ENCODE measurements around the gene SLC25A2. TPM values are rescaled to one million over a fixed set of nuclear protein-coding genes. Genes with fewer than 3 reads are reported as not detected.

The SLC25A2 gene
- total RNA-seq, 1 experiment from 2014 or later, result 0.42 TPM

- no peaks in the 10 kb centered on the region for H3K27me3 ChIP-seq (ENCODE audit: insufficient read depth, low read length)
- POLR2A ChIA-PET, result no interaction called here
- H3K27ac ChIP-seq (ENCODE audit: low read depth, low read length), result no peak overlapping the region
- H3K4me3 ChIP-seq (replicated peaks in 1 of 2; ENCODE audit: low read depth in 1 of 2, low read length in 2 of 2), result no peak overlapping the region
- no peaks in the 10 kb centered on the region for H3K9me2 ChIP-seq (ENCODE audit: insufficient read depth)
- RAD21 ChIA-PET (ENCODE audit: low non-redundant PET in 1 of 2, low total read pairs in 2 of 2, uncharacterized antibody in 2 of 2, unreplicated experiment in 2 of 2), result no interaction called here
- H3K4me1 ChIP-seq (ENCODE audit: control insufficient read depth in 1 of 2, insufficient read depth in 2 of 2, low read length in 2 of 2), result peaks cover 0 to 2% of the 10 kb centered on the region in 2 experiments; a peak in 1 of 4 replicates
- TF ChIP-seq YY1 (IDR thresholded peaks at IDR 0.05; ENCODE audit: extremely low read depth, insufficient replicate concordance, low read depth, low read length), result no peak
- no peak for TF ChIP-seq ZNF274 (IDR thresholded peaks at IDR 0.05; ENCODE audit: low read depth, low read length)
- TF ChIP-seq POLR2AphosphoS5 (IDR thresholded peaks at IDR 0.05; ENCODE audit: low read depth, low read length), result no peak
- no peak for TF ChIP-seq POLR2A (IDR thresholded peaks at IDR 0.05; ENCODE audit: borderline replicate concordance, extremely low read depth, insufficient read depth, insufficient read length)
- no peak for TF ChIP-seq EZH2phosphoT487 (IDR thresholded peaks at IDR 0.05; ENCODE audit: borderline replicate concordance)
- no peak for TF ChIP-seq TCF7L2 (IDR thresholded peaks at IDR 0.05; ENCODE audit: borderline replicate concordance, extremely low read depth, insufficient read depth, insufficient read length)
- no peak for TF ChIP-seq REST (IDR thresholded peaks at IDR 0.05; ENCODE audit: low read depth)
- no peak for TF ChIP-seq MAX (IDR thresholded peaks at IDR 0.05)
- TF ChIP-seq RAD21 (IDR thresholded peaks at IDR 0.05; ENCODE audit: low read depth), result no peak
- TF ChIP-seq SP1 (IDR thresholded peaks at IDR 0.05; ENCODE audit: low read depth), result no peak
- no peak for TF ChIP-seq SIN3A (IDR thresholded peaks at IDR 0.05; ENCODE audit: low read depth)
- TF ChIP-seq EGR1 (IDR thresholded peaks at IDR 0.05; ENCODE audit: low read depth), result no peak
- no peak for TF ChIP-seq FOSL1 (IDR thresholded peaks at IDR 0.05; ENCODE audit: low read depth)
- no peak for TF ChIP-seq CEBPB (IDR thresholded peaks at IDR 0.05; ENCODE audit: low read depth)
- peaks cover 0 to 4% of the 10 kb centered on the region in 2 experiments; a peak in 2 of 4 replicates for H3K9me3 ChIP-seq (ENCODE audit: control insufficient read depth in 1 of 2, insufficient read depth in 1 of 2, low read depth in 1 of 2, low read length in 2 of 2)
- BruUV-seq (replicated peaks), result no TSS peak
- no peaks in the 10 kb centered on the region for H3K36me3 ChIP-seq (ENCODE audit: control insufficient read depth in 1 of 2, insufficient read depth in 2 of 2, low read length in 2 of 2)
- H3K79me2 ChIP-seq (ENCODE audit: insufficient read depth, low read length), result no peaks in the 10 kb centered on the region
- H2AFZ ChIP-seq (ENCODE audit: low read depth, low read length, poor library complexity, severe bottlenecking), result no peak overlapping the region
- intact Hi-C loops (cut with micrococcal nuclease), result no loop called here
- no peaks in the 10 kb centered on the region for H4K20me1 ChIP-seq (ENCODE audit: insufficient read depth)
- CTCF ChIA-PET, result no interaction called here
- H3K4me2 ChIP-seq (ENCODE audit: low read length), result no peak overlapping the region
- H3K9ac ChIP-seq (ENCODE audit: low read length), result no peak overlapping the region
- ATAC-seq (no peak), DNase-seq (ENCODE audit: low read depth, low spot score) (no peak)
Measured at GRCh38 chr5:141326088-141326854, 22.4 kb upstream of the SLC25A2 start.
